Progenitor cell of endocrine pancreas (in vitro differentiated cells): Measurements from ENCODE around the gene ISX. TPM values are rescaled to one million over a fixed set of nuclear protein-coding genes. Genes with fewer than 3 reads are reported as not detected.

ENCODE experiments used
- DNase-seq: peaks from one replicate; pipeline ENCODE4 v3.0.0; 2021; ENCODE audit warnings: low spot score; ENCODE audit not compliant: unreplicated experiment
- H3K27ac Mint-ChIP-seq: 2 replicates; pipeline ENCODE4 v1.8.0; 2021; ENCODE audit warnings: mild to moderate bottlenecking, moderate library complexity, mixed read lengths
- H3K27me3 Mint-ChIP-seq: 2 replicates; pipeline ENCODE4 v1.8.0; 2021; ENCODE audit warnings: mixed read lengths
- H3K36me3 Mint-ChIP-seq: 2 replicates; pipeline ENCODE4 v1.8.0; 2022; ENCODE audit warnings: mixed read lengths; ENCODE audit not compliant: insufficient read depth
- H3K4me1 Mint-ChIP-seq: 2 replicates; pipeline ENCODE4 v1.8.0; 2021; ENCODE audit warnings: low read depth, mixed read lengths
- H3K4me3 Mint-ChIP-seq: 2 replicates; pipeline ENCODE4 v1.8.0; 2021; ENCODE audit warnings: low read depth, mild to moderate bottlenecking, moderate library complexity, mixed read lengths
- H3K9me3 Mint-ChIP-seq: 2 replicates; pipeline ENCODE4 v1.8.0; 2021; ENCODE audit warnings: low read depth, mixed read lengths
- CTCF ChIP-seq: fragments of 200-600 bp; sonication (generic); IDR thresholded peaks from one replicate; pipeline ENCODE4 v1.5.0; 2021; ENCODE audit warnings: antibody characterized with exemption, mild to moderate bottlenecking; ENCODE audit not compliant: unreplicated experiment
- long read RNA-seq: library from polyadenylated mRNA; unstranded; transcript quantifications from one replicate; pipeline ENCODE4 v2.0.0, GENCODE V29; 2020
- total RNA-seq: library from RNA; stranded (reverse); gene quantifications from 2 replicates; pipeline ENCODE4 v1.2.1, GENCODE V29; 2021

The ISX gene
- total RNA-seq: 8.9 and 12.7 TPM in 2 replicates
- long read RNA-seq, transcript ISX-202 (5 exons, 3,094 nt): minor isoform, 7 of 92 reads
- long read RNA-seq, transcript ISX-201 (4 exons, 3,384 nt): major isoform, 72 of 92 reads
- long read RNA-seq, partial matches to known transcripts: 8 of 92 reads
- long read RNA-seq, other reads (novel, unspliced or antisense): 5 of 92 reads

- Mint-ChIP-seq H3K27me3 (no peaks in the 10 kb centered on the region), H3K36me3 (no peaks in the 10 kb centered on the region), H3K4me3 (peak within 1 kb of the TSS; percentile 63), H3K4me1 (peaks cover 46% of the 10 kb centered on the region), H3K27ac (peak within 1 kb of the TSS; percentile 93), H3K9me3 (peaks cover 3% of the 10 kb centered on the region)
- peak; percentile 26 for DNase-seq
- TF ChIP-seq CTCF: no peak
These were observed at the start of gene ISX for GRCh38 chr22:35065796-35066218. TSS of gene ISX (plus strand) at chr22:35066158. CDS start at chr22:35067088, 930 bp downstream.

DNA sequence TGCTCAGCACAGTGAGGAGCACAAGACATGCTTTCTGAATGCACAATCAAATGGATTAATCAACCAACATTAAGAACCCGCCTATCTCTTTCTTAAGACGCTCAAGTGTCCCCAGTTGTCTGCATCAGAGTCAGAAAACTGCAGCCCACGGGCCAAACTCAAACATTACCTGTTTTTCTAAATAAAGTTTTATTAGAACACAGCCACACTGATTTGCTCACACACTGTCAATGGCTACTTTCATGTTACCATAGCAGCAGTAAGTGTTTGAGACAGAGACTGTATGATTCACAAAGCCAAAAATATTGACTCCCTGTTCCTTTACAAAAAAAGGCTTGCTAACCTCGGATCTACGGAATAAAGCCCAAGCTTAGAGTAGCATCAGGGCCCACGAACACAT, 49.0 kb upstream of the ISX start:
- H3K36me3 Mint-ChIP-seq: no peaks in the 10 kb centered on the region
- TF ChIP-seq CTCF: no peak
- H3K9me3 Mint-ChIP-seq: no peaks in the 10 kb centered on the region
- H3K4me1 Mint-ChIP-seq: peaks cover 5% of the 10 kb centered on the region
- H3K4me3 Mint-ChIP-seq: no peak overlapping the region
- H3K27me3 Mint-ChIP-seq: peaks cover 9% of the 10 kb centered on the region
- DNase-seq: no peak
- H3K27ac Mint-ChIP-seq: no peak overlapping the region

- DNase-seq: no peak
- H3K9me3 Mint-ChIP-seq: no peaks in the 10 kb centered on the region
- no peaks in the 10 kb centered on the region for H3K36me3 Mint-ChIP-seq
- TF ChIP-seq CTCF: no peak
- H3K27ac Mint-ChIP-seq: no peak overlapping the region
- H3K4me3 Mint-ChIP-seq: no peak overlapping the region
- peaks cover 5% of the 10 kb centered on the region for H3K4me1 Mint-ChIP-seq
- peaks cover 9% of the 10 kb centered on the region for H3K27me3 Mint-ChIP-seq
These were observed 47.0 kb upstream of the ISX start for GRCh38 chr22:35018995-35019394.

- TF ChIP-seq CTCF: no peak
- H3K27ac Mint-ChIP-seq: no peak overlapping the region
- H3K36me3 Mint-ChIP-seq: no peaks in the 10 kb centered on the region
- peaks cover 14% of the 10 kb centered on the region for H3K27me3 Mint-ChIP-seq
- no peak overlapping the region for H3K4me3 Mint-ChIP-seq
- DNase-seq: no peak
- H3K4me1 Mint-ChIP-seq: peaks cover 5% of the 10 kb centered on the region
- H3K9me3 Mint-ChIP-seq: no peaks in the 10 kb centered on the region
These were observed 45.4 kb upstream of the ISX start for GRCh38 chr22:35020517-35020916.

- TF ChIP-seq CTCF: no peak
- no peak for DNase-seq
- H3K4me3 Mint-ChIP-seq: no peak overlapping the region
- H3K27ac Mint-ChIP-seq: peak overlapping the region; percentile 79
- peaks cover 15% of the 10 kb centered on the region for H3K27me3 Mint-ChIP-seq
- H3K9me3 Mint-ChIP-seq: no peaks in the 10 kb centered on the region
- peaks cover 5% of the 10 kb centered on the region for H3K4me1 Mint-ChIP-seq
- H3K36me3 Mint-ChIP-seq: no peaks in the 10 kb centered on the region
These were observed 44.8 kb upstream of the ISX start for GRCh38 chr22:35021161-35021560.
